ENCODE measurements around the gene SLC25A39.

SLC25A39 gene

GRCh38 chr17:44304651-44305050, 20.0 kb downstream of the SLC25A39 start:
- Mint-ChIP-seq H3K4me1 (ENCODE audit: low read depth) (peaks cover 11% of the 10 kb centered on the region), H3K27me3 (ENCODE audit: low read depth) (peaks cover 33% of the 10 kb centered on the region), H3K4me3 (no peak overlapping the region), H3K36me3 (ENCODE audit: low read depth) (no peaks in the 10 kb centered on the region), H3K27ac (no peak overlapping the region), H3K9me3 (no peaks in the 10 kb centered on the region)

- no peaks in the 10 kb centered on the region for H3K9me3 Mint-ChIP-seq
- H3K36me3 Mint-ChIP-seq (ENCODE audit: low read depth) = no peaks in the 10 kb centered on the region
- no peaks in the 10 kb centered on the region for H3K4me1 Mint-ChIP-seq (ENCODE audit: low read depth)
- peaks cover 6% of the 10 kb centered on the region for H3K27me3 Mint-ChIP-seq (ENCODE audit: low read depth)
- no peak overlapping the region for H3K27ac Mint-ChIP-seq
- no peak overlapping the region for H3K4me3 Mint-ChIP-seq
Observed at GRCh38 chr17:44297975-44298374, 26.6 kb downstream of the SLC25A39 start.

DNA sequence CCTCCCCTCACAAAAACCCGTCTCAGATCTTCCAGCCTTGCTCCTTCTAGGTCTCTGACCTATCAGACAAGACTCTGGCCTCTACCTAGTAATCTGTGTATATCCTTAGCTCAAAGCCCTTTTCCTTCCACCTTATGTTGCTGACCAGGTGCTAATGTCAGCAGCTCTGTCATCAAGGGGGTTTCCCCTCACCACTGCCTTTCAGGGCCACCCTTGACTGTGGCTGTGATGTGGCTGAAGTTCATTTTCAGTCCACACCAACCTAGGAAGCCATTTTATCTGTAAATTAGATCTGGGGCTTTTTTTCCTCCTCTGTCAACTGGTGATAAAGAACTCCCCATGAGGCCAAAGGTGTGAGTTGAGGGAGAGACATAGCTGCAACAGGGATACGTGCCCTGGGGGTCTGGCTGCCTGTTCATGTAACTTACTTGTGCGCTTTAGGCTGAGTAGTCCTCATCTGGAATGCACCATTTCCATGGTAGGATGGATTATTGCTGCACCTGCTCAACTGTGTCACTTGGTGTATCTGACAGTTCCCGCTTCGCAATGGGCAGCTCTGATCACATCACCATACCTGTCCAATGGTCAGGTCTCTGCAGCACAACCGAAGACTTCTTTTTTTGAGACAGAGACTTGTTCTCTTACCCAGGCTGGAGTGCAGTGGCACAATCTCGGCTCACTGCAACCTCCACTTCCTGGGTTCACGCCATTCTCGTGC, 31.0 kb downstream of the SLC25A39 start:
- H3K27ac Mint-ChIP-seq = no peak overlapping the region
- H3K4me3 Mint-ChIP-seq = no peak overlapping the region
- peaks cover 7% of the 10 kb centered on the region for H3K27me3 Mint-ChIP-seq (ENCODE audit: low read depth)
- no peaks in the 10 kb centered on the region for H3K9me3 Mint-ChIP-seq
- H3K4me1 Mint-ChIP-seq (ENCODE audit: low read depth) = no peaks in the 10 kb centered on the region
- H3K36me3 Mint-ChIP-seq (ENCODE audit: low read depth) = no peaks in the 10 kb centered on the region

DNA sequence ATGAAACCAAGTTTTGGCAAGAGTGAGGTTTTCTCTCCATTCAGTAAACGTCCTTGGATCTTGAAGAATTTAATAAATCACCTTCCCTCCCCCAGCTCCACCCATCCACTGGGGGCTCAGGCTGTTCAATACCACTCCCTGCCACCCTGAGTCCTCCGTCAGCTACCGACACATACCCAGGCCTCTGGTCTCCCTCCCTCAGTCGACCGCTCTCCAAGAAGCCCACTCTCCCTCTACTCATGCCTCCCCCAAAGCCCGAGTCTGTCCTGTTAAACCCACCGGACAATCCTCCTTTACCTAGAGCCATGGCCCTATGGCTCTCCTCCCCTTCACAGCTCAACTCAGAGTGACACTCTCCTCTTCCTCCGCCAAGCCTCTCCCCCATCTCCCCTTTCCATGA, 37.0 kb downstream of the SLC25A39 start:
- peaks cover 12% of the 10 kb centered on the region for H3K27me3 Mint-ChIP-seq (ENCODE audit: low read depth)
- H3K4me3 Mint-ChIP-seq = no peak overlapping the region
- no peak overlapping the region for H3K27ac Mint-ChIP-seq
- H3K36me3 Mint-ChIP-seq (ENCODE audit: low read depth) = no peaks in the 10 kb centered on the region
- H3K4me1 Mint-ChIP-seq (ENCODE audit: low read depth) = no peaks in the 10 kb centered on the region
- H3K9me3 Mint-ChIP-seq = no peaks in the 10 kb centered on the region

GRCh38 chr17:44284024-44284400, 40.6 kb downstream of the SLC25A39 start:
- H3K27me3 Mint-ChIP-seq (ENCODE audit: low read depth) = peaks cover 5% of the 10 kb centered on the region
- H3K27ac Mint-ChIP-seq = no peak overlapping the region
- peaks cover 11% of the 10 kb centered on the region for H3K4me1 Mint-ChIP-seq (ENCODE audit: low read depth)
- H3K9me3 Mint-ChIP-seq = no peaks in the 10 kb centered on the region
- H3K36me3 Mint-ChIP-seq (ENCODE audit: low read depth) = no peaks in the 10 kb centered on the region
- no peak overlapping the region for H3K4me3 Mint-ChIP-seq

- Mint-ChIP-seq H3K4me3 (no peak overlapping the region), H3K9me3 (no peaks in the 10 kb centered on the region), H3K4me1 (ENCODE audit: low read depth) (peaks cover 11% of the 10 kb centered on the region), H3K27ac (no peak overlapping the region), H3K36me3 (ENCODE audit: low read depth) (no peaks in the 10 kb centered on the region), H3K27me3 (ENCODE audit: low read depth) (peaks cover 4% of the 10 kb centered on the region)
Observed at GRCh38 chr17:44283344-44284023, 41.1 kb downstream of the SLC25A39 start.

- Mint-ChIP-seq H3K27ac (no peak overlapping the region), H3K4me1 (ENCODE audit: low read depth) (peaks cover 11% of the 10 kb centered on the region), H3K9me3 (no peaks in the 10 kb centered on the region), H3K27me3 (ENCODE audit: low read depth) (no peaks in the 10 kb centered on the region), H3K4me3 (no peak overlapping the region), H3K36me3 (ENCODE audit: low read depth) (no peaks in the 10 kb centered on the region)
Observed at GRCh38 chr17:44282264-44282663, 42.4 kb downstream of the SLC25A39 start.

DNA sequence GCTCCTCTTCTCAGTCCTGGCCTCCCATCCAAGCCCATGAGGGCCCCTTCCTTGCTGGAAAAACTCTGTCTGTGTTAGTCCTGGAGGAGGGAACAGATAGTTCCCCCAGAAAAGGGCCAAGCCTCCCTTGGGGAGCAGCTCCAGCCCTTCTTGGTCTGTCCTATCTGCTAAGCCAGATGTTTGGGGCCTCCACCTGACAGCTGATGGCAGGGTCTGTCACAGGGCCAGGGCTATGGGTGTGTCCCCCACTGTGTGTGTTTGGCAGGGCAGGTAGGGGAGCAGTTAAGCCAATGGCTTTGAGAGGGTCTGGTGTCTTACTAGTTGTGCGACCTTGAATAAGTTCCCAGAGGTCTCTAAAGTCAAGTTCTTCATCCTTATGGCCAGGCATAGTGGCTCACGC, 43.1 kb downstream of the SLC25A39 start:
- no peak overlapping the region for H3K27ac Mint-ChIP-seq
- no peak overlapping the region for H3K4me3 Mint-ChIP-seq
- H3K9me3 Mint-ChIP-seq = no peaks in the 10 kb centered on the region
- peaks cover 3% of the 10 kb centered on the region for H3K27me3 Mint-ChIP-seq (ENCODE audit: low read depth)
- H3K36me3 Mint-ChIP-seq (ENCODE audit: low read depth) = no peaks in the 10 kb centered on the region
- peaks cover 11% of the 10 kb centered on the region for H3K4me1 Mint-ChIP-seq (ENCODE audit: low read depth)

DNA sequence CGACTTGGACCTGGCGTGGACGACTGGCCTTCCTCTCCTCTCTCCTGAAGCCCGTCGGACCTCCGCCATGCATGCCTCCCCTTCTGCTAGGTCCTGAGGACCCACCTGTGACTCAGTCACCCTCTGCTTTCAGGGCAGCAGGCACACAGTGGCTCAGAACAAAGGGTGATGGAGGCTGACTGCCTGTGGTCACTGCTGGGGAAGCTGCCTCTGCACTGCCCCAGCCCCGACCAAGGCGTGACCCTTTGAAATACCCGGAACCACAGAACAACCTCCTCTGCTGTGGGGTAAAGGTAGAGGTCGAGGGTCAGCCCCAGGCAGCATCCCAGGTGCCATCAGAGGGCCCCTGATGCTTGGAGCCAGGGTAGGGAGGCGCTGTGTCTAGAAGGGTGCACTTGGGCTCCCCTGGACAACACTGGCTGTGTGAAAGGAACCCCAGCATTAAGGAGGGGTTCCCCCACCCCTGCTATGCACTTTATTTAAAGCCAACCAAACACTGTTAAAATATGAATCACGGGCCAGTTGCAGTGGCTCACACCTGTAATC, 44.2 kb downstream of the SLC25A39 start:
- H3K4me1 Mint-ChIP-seq (ENCODE audit: low read depth) = peaks cover 11% of the 10 kb centered on the region
- H3K27ac Mint-ChIP-seq = no peak overlapping the region
- no peaks in the 10 kb centered on the region for H3K36me3 Mint-ChIP-seq (ENCODE audit: low read depth)
- no peaks in the 10 kb centered on the region for H3K9me3 Mint-ChIP-seq
- H3K4me3 Mint-ChIP-seq = peak overlapping the region; percentile 38
- peaks cover 5% of the 10 kb centered on the region for H3K27me3 Mint-ChIP-seq (ENCODE audit: low read depth)

- H3K9me3 Mint-ChIP-seq = no peaks in the 10 kb centered on the region
- H3K27ac Mint-ChIP-seq = no peak overlapping the region
- H3K36me3 Mint-ChIP-seq (ENCODE audit: low read depth) = no peaks in the 10 kb centered on the region
- H3K27me3 Mint-ChIP-seq (ENCODE audit: low read depth) = peaks cover 10% of the 10 kb centered on the region
- peak overlapping the region; percentile 38 for H3K4me3 Mint-ChIP-seq
- peaks cover 11% of the 10 kb centered on the region for H3K4me1 Mint-ChIP-seq (ENCODE audit: low read depth)
Observed at GRCh38 chr17:44279666-44280391, 44.8 kb downstream of the SLC25A39 start.

GRCh38 chr17:44279346-44279665, 45.3 kb downstream of the SLC25A39 start:
- Mint-ChIP-seq H3K27ac (no peak overlapping the region), H3K4me3 (no peak overlapping the region), H3K27me3 (ENCODE audit: low read depth) (peaks cover 11% of the 10 kb centered on the region), H3K9me3 (no peaks in the 10 kb centered on the region), H3K36me3 (ENCODE audit: low read depth) (no peaks in the 10 kb centered on the region), H3K4me1 (ENCODE audit: low read depth) (peaks cover 11% of the 10 kb centered on the region)

DNA sequence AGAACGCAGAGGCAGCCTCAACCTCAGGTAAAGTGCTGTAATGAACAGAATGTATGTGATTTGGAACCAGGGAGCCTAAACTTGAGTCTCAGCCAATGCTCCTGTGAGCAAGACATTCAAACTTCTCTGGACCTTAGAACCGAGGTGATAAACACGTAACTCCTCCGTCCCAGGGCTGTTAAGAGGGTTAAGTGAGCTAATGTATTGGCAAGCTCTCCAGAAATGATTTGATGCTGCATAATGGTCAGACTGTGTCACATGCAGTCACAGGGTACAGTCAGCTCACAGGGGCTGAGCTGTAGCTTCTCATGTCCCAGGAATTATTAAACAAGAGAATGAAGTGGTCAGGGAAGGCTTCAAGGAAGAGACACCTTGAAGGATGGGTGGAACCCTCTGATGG, 46.6 kb downstream of the SLC25A39 start:
- Mint-ChIP-seq H3K27me3 (ENCODE audit: low read depth) (peaks cover 15% of the 10 kb centered on the region), H3K36me3 (ENCODE audit: low read depth) (no peaks in the 10 kb centered on the region), H3K4me3 (no peak overlapping the region), H3K9me3 (no peaks in the 10 kb centered on the region), H3K4me1 (ENCODE audit: low read depth) (peaks cover 11% of the 10 kb centered on the region), H3K27ac (no peak overlapping the region)

- no peak overlapping the region for H3K27ac Mint-ChIP-seq
- no peak overlapping the region for H3K4me3 Mint-ChIP-seq
- H3K27me3 Mint-ChIP-seq (ENCODE audit: low read depth) = peaks cover 15% of the 10 kb centered on the region
- H3K4me1 Mint-ChIP-seq (ENCODE audit: low read depth) = no peaks in the 10 kb centered on the region
- no peaks in the 10 kb centered on the region for H3K36me3 Mint-ChIP-seq (ENCODE audit: low read depth)
- no peaks in the 10 kb centered on the region for H3K9me3 Mint-ChIP-seq
Observed at GRCh38 chr17:44273607-44274006, 51.0 kb downstream of the SLC25A39 start.

DNA sequence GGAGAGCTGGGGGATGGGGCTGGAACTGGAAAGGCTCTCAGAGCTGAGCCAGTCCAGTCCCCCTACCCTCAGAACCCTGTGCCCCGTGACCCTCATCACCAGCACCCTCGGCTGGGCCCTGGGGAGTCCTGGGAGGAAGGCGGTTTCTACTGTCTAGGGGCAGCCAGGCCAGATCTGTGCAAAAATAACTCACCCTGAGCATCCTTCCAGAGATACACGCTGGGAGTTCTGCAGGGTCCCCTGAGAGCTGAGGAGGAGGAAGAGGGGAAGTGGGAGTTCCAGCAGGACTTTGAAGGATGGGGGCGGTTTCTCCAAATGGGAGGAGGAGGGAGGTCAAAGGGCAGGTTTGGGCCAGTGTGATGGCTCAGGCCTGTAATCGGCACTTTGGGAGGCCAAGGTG, 51.7 kb downstream of the SLC25A39 start:
- Mint-ChIP-seq H3K4me1 (ENCODE audit: low read depth) (no peaks in the 10 kb centered on the region), H3K27me3 (ENCODE audit: low read depth) (peaks cover 15% of the 10 kb centered on the region), H3K36me3 (ENCODE audit: low read depth) (no peaks in the 10 kb centered on the region), H3K27ac (no peak overlapping the region), H3K9me3 (no peaks in the 10 kb centered on the region), H3K4me3 (no peak overlapping the region)

Data from T-helper 1 cell treated with Interleukin-12 subunit alpha and Interleukin-12 subunit beta and Interleukin-4 antibody, amounts not matched to agents 30 μg/mL and 1 μg/mL, for 36 hours (primary cell).